ENCODE measurements around the gene GINS2.

GINS2 gene

DNA sequence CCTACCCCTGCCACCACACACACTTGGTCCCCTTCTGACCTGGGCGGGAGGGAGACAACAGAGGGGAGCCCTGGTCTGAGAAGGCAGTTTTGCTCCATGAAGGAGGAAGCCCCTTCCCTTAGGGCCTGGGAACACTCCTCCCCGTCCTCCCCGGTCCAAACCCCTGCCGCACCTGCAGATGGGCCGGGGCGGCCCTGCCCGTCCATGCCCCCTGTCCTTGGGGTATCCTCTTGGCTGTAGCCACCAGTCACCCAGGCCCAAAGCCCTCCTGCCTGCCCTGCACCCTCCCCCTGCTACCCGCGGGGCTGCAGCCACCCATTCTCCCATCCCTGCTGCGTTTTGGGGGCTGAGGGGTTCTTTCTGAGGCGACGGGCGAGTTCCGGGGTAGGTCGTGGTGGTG is 41.8 kb downstream of the GINS2 start:
- DNase-seq (ENCODE audit: low spot score), result no peak
- H3K27ac ChIP-seq, result no peak overlapping the region
- TF ChIP-seq, protein P1, sequence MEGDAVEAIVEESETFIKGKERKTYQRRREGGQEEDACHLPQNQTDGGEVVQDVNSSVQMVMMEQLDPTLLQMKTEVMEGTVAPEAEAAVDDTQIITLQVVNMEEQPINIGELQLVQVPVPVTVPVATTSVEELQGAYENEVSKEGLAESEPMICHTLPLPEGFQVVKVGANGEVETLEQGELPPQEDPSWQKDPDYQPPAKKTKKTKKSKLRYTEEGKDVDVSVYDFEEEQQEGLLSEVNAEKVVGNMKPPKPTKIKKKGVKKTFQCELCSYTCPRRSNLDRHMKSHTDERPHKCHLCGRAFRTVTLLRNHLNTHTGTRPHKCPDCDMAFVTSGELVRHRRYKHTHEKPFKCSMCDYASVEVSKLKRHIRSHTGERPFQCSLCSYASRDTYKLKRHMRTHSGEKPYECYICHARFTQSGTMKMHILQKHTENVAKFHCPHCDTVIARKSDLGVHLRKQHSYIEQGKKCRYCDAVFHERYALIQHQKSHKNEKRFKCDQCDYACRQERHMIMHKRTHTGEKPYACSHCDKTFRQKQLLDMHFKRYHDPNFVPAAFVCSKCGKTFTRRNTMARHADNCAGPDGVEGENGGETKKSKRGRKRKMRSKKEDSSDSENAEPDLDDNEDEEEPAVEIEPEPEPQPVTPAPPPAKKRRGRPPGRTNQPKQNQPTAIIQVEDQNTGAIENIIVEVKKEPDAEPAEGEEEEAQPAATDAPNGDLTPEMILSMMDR (IDR thresholded peaks at IDR 0.05), result no peak
- H3K4me3 ChIP-seq, result no peak overlapping the region

DNA sequence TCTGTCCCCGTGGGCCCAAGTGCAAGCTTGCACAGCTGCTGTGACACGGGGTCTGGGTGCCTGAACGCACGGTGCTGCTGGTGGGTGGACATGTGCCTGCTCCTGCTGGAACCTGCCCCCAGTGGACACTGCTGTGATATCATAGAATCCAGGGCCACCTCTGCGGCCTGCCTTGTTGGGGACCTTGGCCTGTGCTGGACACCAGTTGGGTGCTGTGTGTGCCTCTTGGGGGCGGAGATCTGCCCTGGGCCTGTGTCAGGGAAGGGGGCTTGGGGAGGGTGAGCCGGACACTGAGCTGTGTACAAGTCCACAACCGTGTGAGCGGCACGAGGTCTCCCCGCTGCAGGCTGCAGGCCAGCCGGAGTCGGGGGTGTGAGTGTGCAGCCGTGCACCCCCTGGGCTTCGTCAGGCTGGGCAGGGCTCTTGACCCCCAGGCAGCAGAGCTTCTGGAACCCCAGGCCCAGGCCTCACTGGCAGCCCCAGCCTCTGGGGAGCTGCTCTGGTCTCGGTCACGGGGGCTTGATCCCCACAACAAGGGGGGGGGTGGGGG is 42.3 kb downstream of the GINS2 start:
- DNase-seq (ENCODE audit: low spot score), result no peak
- H3K27ac ChIP-seq, result no peak overlapping the region
- TF ChIP-seq, protein P1 (IDR thresholded peaks at IDR 0.05), result no peak
- no peak overlapping the region for H3K4me3 ChIP-seq

DNA sequence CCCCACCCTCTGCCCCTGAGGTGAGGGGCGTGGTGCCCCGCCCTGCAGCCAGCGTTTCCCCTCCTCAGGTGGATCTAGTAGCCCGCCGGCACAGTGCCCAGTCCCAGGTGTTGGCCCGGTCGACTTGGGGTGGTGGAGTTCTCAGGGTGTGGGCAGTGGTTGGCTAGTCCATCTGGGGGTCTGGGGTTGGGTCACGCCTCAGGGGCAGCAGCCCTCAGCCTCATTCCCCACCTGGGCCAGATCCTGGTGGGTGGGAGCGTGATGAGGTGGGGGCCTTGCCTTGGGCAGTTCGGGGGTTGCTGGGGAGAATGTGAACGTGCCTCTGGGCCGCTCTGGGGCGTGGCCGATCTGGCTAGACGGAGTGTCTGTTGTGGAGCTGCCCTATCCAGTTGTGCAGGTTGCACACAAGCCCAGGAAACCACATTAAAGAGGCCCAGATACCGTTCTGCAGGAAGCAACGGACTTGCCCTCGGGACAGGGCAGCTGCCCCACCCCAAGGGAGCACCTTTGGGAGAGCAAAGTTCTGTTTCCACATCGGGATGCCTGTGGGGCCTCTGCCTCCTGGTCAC is 43.6 kb downstream of the GINS2 start:
- H3K4me3 ChIP-seq, result no peak overlapping the region
- no peak for DNase-seq (ENCODE audit: low spot score)
- TF ChIP-seq, protein P1 (IDR thresholded peaks at IDR 0.05), result no peak
- H3K27ac ChIP-seq, result no peak overlapping the region

DNA sequence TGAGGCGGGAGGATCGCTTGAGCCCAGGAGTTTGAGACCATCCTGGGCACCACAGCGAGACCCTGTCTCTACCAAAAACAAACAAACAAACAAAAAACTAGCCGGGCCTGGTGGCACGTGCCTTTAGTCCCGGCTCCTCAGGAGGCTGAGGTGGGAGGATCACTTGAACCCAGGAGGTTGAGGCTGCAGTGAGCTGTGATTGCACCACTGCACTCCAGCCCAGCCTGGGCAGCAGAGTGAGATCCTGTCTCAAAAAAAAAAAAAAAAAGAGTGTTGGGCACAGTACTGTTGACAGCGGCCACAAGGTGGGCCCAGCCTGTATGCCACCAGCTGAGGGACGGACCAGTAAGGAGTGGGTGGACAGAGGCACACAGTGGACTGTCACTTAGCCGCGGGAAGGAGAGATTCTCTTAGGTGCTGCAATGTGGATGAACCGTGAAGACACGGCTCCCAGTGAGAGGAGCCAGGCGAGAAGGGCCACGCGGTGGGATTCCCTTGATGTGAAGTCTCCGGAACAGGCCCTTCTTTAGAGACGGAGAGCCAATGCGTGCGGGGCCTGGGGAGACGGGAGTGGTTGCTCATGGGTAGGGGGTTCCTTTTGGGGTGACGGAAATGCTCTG is 44.6 kb downstream of the GINS2 start:
- H3K27ac ChIP-seq, result no peak overlapping the region
- TF ChIP-seq, protein P1 (IDR thresholded peaks at IDR 0.05), result no peak

DNA sequence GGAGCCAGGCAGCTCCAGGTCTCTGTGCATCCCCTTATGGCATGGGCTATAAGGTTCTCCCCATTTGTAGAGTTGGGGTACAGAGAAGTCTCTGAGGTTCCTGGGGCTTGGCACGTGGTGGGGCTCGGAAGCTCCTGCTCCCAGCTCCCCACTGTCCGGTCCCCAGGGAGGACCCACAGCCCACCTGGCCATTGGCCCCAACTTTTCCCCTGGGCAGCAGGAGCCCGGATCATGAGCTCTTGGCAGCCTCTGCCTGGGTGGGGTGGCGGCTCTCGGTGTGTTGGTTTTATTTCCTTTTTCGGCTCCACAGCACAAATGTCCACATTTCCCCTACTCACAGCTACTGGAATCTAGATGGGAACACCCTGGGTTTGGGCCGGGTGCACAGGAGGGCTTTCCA is 45.1 kb downstream of the GINS2 start:
- H3K4me3 ChIP-seq, result no peak overlapping the region
- TF ChIP-seq, protein P1 (IDR thresholded peaks at IDR 0.05), result no peak
- H3K27ac ChIP-seq, result no peak overlapping the region
- no peak for DNase-seq (ENCODE audit: low spot score)

More for the DNA sequence above, 44.6 kb downstream of the GINS2 start:
- DNase-seq (ENCODE audit: low spot score), result no peak
- no peak overlapping the region for H3K4me3 ChIP-seq

DNA sequence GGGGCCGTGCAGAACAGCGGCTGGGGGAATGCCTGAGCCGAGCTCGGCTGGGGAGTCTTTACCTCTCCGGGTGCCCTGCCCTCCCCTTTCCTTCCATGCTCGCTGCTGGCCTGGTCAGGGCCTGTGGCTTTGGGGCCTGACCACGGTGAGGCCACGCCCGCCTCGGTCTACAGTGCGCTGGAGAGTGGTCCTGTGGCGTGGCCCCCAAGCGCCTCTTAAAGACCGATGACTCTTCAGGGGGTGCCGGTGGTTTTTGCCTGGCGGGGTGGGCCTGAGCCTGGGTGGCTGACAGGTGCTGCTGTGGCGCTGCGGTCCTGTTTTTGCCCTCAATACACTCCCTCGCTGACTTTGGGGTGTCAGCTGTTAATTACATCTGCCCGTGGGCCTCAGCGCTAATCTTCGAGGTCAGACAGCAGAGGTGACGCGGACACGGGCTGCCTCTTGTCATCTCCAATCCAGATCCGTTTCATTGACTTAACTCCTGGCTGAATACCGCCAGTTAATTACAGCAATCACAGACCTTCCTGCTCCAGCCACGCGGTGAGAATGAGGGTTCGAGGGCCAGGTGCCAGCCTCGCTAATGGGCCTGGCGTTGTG is 45.9 kb downstream of the GINS2 start:
- no peak overlapping the region for H3K27ac ChIP-seq
- TF ChIP-seq, protein P1 (IDR thresholded peaks at IDR 0.05), result no peak
- no peak overlapping the region for H3K4me3 ChIP-seq
- no peak for DNase-seq (ENCODE audit: low spot score)
